ENCODE measurements around the gene PMF1. TPM values are rescaled to one million over a fixed set of nuclear protein-coding genes. Genes with fewer than 3 reads are reported as not detected.

PMF1 gene
- total RNA-seq, 2 donors from 2014 or later: 119 TPM

- H3K36me3 ChIP-seq (ENCODE audit: control insufficient read depth, insufficient read depth, low read length): peaks cover 76% of the 10 kb centered on the region
- DNase-seq: no peak
Measured at GRCh38 chr1:156258859-156259258, 46.1 kb downstream of the PMF1 start.

GRCh38 chr1:156259805-156260204, 47.0 kb downstream of the PMF1 start:
- H3K4me3 Mint-ChIP-seq: no peak overlapping the region
- no peak overlapping the region for H3K27ac Mint-ChIP-seq
- Histone ChIP-seq H3K9me3 (ENCODE audit: control insufficient read depth, low read length) (no peaks in the 10 kb centered on the region), H3K4me1 (ENCODE audit: control insufficient read depth, insufficient read depth, low read length) (no peaks in the 10 kb centered on the region), H3K27me3 (ENCODE audit: control insufficient read depth, insufficient read depth, low read length, poor library complexity, severe bottlenecking) (no peaks in the 10 kb centered on the region), H3K4me3 (ENCODE audit: low read length) (no peak overlapping the region), H3K9ac (ENCODE audit: extremely low read depth, low read length, poor library complexity, severe bottlenecking) (no peak overlapping the region), H3K27ac (ENCODE audit: low read depth, low read length) (no peak overlapping the region), H3K36me3 (ENCODE audit: control insufficient read depth, insufficient read depth, low read length) (peaks cover 76% of the 10 kb centered on the region)
- peak; percentile 62 for TF ChIP-seq CTCF (conservative IDR thresholded peaks at IDR 0.05)
- WGBS, 2 experiments (ENCODE audit: insufficient coverage in 1 of 2, insufficient read length in 1 of 2): 83 to 100% methylated on average over 1 to 3 of the region's 3 CpGs
- DNase-seq: no peak
- no peaks in the 10 kb centered on the region for H3K9me3 Mint-ChIP-seq
- H3K36me3 Mint-ChIP-seq (ENCODE audit: low read depth): peaks cover 74% of the 10 kb centered on the region
- no peaks in the 10 kb centered on the region for H3K27me3 Mint-ChIP-seq (ENCODE audit: insufficient read depth)
- H3K4me1 Mint-ChIP-seq: peaks cover 8% of the 10 kb centered on the region

More at GRCh38 chr1:156258859-156259258, 46.1 kb downstream of the PMF1 start:
- H3K36me3 Mint-ChIP-seq (ENCODE audit: low read depth): peaks cover 73% of the 10 kb centered on the region
- no peaks in the 10 kb centered on the region for H3K9me3 ChIP-seq (ENCODE audit: control insufficient read depth, low read length)
- no peaks in the 10 kb centered on the region for H3K4me1 ChIP-seq (ENCODE audit: control insufficient read depth, insufficient read depth, low read length)
- no peaks in the 10 kb centered on the region for H3K27me3 ChIP-seq (ENCODE audit: control insufficient read depth, insufficient read depth, low read length, poor library complexity, severe bottlenecking)
- H3K27ac ChIP-seq (ENCODE audit: low read depth, low read length): no peak overlapping the region
- no peak overlapping the region for H3K4me3 ChIP-seq (ENCODE audit: low read length)
- no peaks in the 10 kb centered on the region for H3K27me3 Mint-ChIP-seq (ENCODE audit: insufficient read depth)
- H3K9me3 Mint-ChIP-seq: no peaks in the 10 kb centered on the region
- H3K9ac ChIP-seq (ENCODE audit: extremely low read depth, low read length, poor library complexity, severe bottlenecking): no peak overlapping the region
- no peak for TF ChIP-seq CTCF (conservative IDR thresholded peaks at IDR 0.05)
- no peak overlapping the region for H3K27ac Mint-ChIP-seq
- no peak overlapping the region for H3K4me3 Mint-ChIP-seq
- 96 to 100% methylated on average over 2 to 8 of the region's 8 CpGs for WGBS, 2 experiments (ENCODE audit: insufficient coverage in 1 of 2, insufficient read length in 1 of 2)
- H3K4me1 Mint-ChIP-seq: peaks cover 8% of the 10 kb centered on the region

GRCh38 chr1:156260896-156261295, 48.1 kb downstream of the PMF1 start:
- TF ChIP-seq CTCF (conservative IDR thresholded peaks at IDR 0.05): no peak
- Mint-ChIP-seq H3K27me3 (ENCODE audit: insufficient read depth) (no peaks in the 10 kb centered on the region), H3K4me1 (peaks cover 6% of the 10 kb centered on the region), H3K9me3 (no peaks in the 10 kb centered on the region), H3K4me3 (no peak overlapping the region), H3K27ac (peak overlapping the region; percentile 19), H3K36me3 (ENCODE audit: low read depth) (peaks cover 83% of the 10 kb centered on the region)
- Histone ChIP-seq H3K27me3 (ENCODE audit: control insufficient read depth, insufficient read depth, low read length, poor library complexity, severe bottlenecking) (no peaks in the 10 kb centered on the region), H3K36me3 (ENCODE audit: control insufficient read depth, insufficient read depth, low read length) (peaks cover 83% of the 10 kb centered on the region), H3K4me3 (ENCODE audit: low read length) (no peak overlapping the region), H3K4me1 (ENCODE audit: control insufficient read depth, insufficient read depth, low read length) (no peaks in the 10 kb centered on the region), H3K9me3 (ENCODE audit: control insufficient read depth, low read length) (no peaks in the 10 kb centered on the region), H3K9ac (ENCODE audit: extremely low read depth, low read length, poor library complexity, severe bottlenecking) (no peak overlapping the region), H3K27ac (ENCODE audit: low read depth, low read length) (no peak overlapping the region)
- WGBS, 2 experiments (ENCODE audit: insufficient coverage in 1 of 2, insufficient read length in 1 of 2): 85 to 100% methylated on average over 1 to 2 of the region's 2 CpGs
- no peak for DNase-seq
